Panc1 (cell line): ENCODE results near the gene MCM8. TPM values are rescaled to one million over a fixed set of nuclear protein-coding genes. Genes with fewer than 3 reads are reported as not detected.

ENCODE experiments used
- ATAC-seq: fragments of 200-7000 bp; cut with Tn5 transposase; 2 replicates; pipeline ENCODE4 v1.9.1; 2020; ENCODE audit warnings: mild to moderate bottlenecking, moderate library complexity
- BruUV-seq: library from RNA; stranded (reverse); fragments of 400-500 nt; replicated peaks from 2 replicates; lab custom pipeline; 2021; lab: Mats Ljungman, UMichigan
- CTCF ChIA-PET: fragments of 300-600 bp; sonication (Branson Sonifier 250); formaldehyde crosslinking; loops from one replicate; lab custom pipeline; 2022; ENCODE audit warnings: antibody characterized with exemption; lab: Charles Lee
- POLR2A ChIA-PET: fragments of 300-600 bp; sonication (Branson Sonifier 250); formaldehyde crosslinking; loops from one replicate; lab custom pipeline; 2022; ENCODE audit warnings: antibody characterized with exemption; lab: Charles Lee
- DNase-seq: peaks from one replicate; pipeline ENCODE4 v3.0.0-alpha.2; 2010; ENCODE audit warnings: low read depth, low spot score
- H3K27ac ChIP-seq: 2 replicates; pipeline ENCODE4 v1.5.1; 2011; ENCODE audit warnings: mild to moderate bottlenecking, low read length, inconsistent platforms
- H3K27me3 ChIP-seq: fragments of 200-500 bp; sonication (Bioruptor generic); 2 replicates; pipeline ENCODE4 v1.6.0; 2014; ENCODE audit warnings: low read length, inconsistent platforms; ENCODE audit not compliant: control insufficient read depth, insufficient read depth
- H3K36me3 ChIP-seq: fragments of 200-500 bp; sonication (Bioruptor generic); 2 replicates; pipeline ENCODE4 v1.5.1; 2014; ENCODE audit warnings: inconsistent platforms, mild to moderate bottlenecking, low read length, moderate library complexity; ENCODE audit not compliant: control insufficient read depth, insufficient read depth
- H3K4me1 ChIP-seq: 2 replicates; pipeline ENCODE4 v1.5.1; 2011; ENCODE audit warnings: inconsistent platforms, mild to moderate bottlenecking, low read length, moderate library complexity; ENCODE audit not compliant: control insufficient read depth, insufficient read depth
- H3K4me3 ChIP-seq, 2 experiments: 2 replicates each; pipeline ENCODE4 v1.5.1; 2011 to 2012; ENCODE audit warnings: low read depth in 2 of 2, low read length in 2 of 2, mild to moderate bottlenecking in 2 of 2, inconsistent platforms in 1 of 2, moderate library complexity in 1 of 2
- H3K9me3 ChIP-seq: fragments of 200-500 bp; sonication (Bioruptor generic); 2 replicates; pipeline ENCODE4 v1.5.1; 2014; ENCODE audit warnings: low read depth, mild to moderate bottlenecking, inconsistent platforms, low read length, moderate library complexity; ENCODE audit not compliant: control insufficient read depth, insufficient read depth
- POLR2AphosphoS5 ChIP-seq: IDR thresholded peaks from 2 replicates; pipeline ENCODE4 v1.6.1; 2012; ENCODE audit warnings: mild to moderate bottlenecking, low read depth, low read length, moderate library complexity
- SIN3A ChIP-seq: IDR thresholded peaks from 2 replicates; pipeline ENCODE4 v1.6.1; 2012; ENCODE audit warnings: low read depth, mild to moderate bottlenecking, low read length, moderate library complexity, borderline replicate concordance; ENCODE audit not compliant: insufficient read depth
- TCF7L2 ChIP-seq: IDR thresholded peaks from 2 replicates; pipeline ENCODE4 v1.6.1; 2011; ENCODE audit warnings: mild to moderate bottlenecking, low read depth, low read length, inconsistent platforms
- in situ Hi-C: cut with HindIII; loops from 2 replicates; pipeline ENCODE4 v1.10.0; 2016; ENCODE audit warnings: low sequenced_read_pairs, low pct_unique_long_range_greater_than_20kb
- intact Hi-C: fragments of 100-400 bp; cut with micrococcal nuclease; formaldehyde crosslinking; loops from one replicate; pipeline ENCODE4 v1.10.0; 2022; ENCODE audit not compliant: unreplicated experiment
- total RNA-seq: library from RNA; stranded (reverse); gene quantifications from one replicate; pipeline ENCODE4 v1.2.1, GENCODE V29; 2021; ENCODE audit not compliant: unreplicated experiment
- TF ChIP-seq, protein P1 (sequence below), 2 experiments: IDR thresholded peaks; 2 replicates each; pipeline ENCODE4 v1.6.1; 2011 to 2012; ENCODE audit warnings: low read depth in 2 of 2, control low read depth in 1 of 2, low read length in 1 of 2, mild to moderate bottlenecking in 1 of 2, moderate library complexity in 1 of 2; ENCODE audit not compliant: insufficient read depth in 1 of 2
- TF ChIP-seq, protein P2 (sequence below): fragments of 450-650 bp; IDR thresholded peaks from 2 replicates; pipeline ENCODE4 v1.5.1; 2017; ENCODE audit warnings: mild to moderate bottlenecking

MCM8 gene
- total RNA-seq, 1 experiment from 2014 or later, result 28.3 TPM

DNA sequence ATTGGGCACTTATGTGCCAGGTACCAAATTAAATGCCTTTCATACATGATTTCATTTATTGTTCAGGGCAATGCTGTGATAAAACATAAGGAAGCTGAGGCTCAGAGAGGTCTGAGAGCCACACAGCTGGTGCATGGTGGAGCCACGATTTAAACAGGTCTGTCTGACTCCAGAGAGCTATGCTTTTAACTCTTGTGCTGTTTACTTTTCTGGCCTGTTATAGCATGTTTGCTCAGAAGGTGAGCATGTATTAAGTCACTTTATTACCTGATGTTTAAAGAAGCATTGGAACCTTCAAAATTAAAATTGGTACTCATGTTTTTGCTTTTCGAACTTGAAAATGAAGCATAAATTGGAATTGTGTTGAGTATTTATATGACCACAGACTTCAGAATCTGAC is 26.8 kb downstream of the MCM8 start:
- intact Hi-C loops, result no loop called here
- ATAC-seq, result no peak
- CTCF ChIA-PET, result no interaction called here
- POLR2A ChIA-PET, result no interaction called here
- Histone ChIP-seq H3K9me3 (no peaks in the 10 kb centered on the region), H3K36me3 (peaks cover 11% of the 10 kb centered on the region), H3K4me3 (no peak overlapping the region), H3K27me3 (no peaks in the 10 kb centered on the region), H3K27ac (no peak overlapping the region), H3K4me1 (no peaks in the 10 kb centered on the region)
- BruUV-seq, result no TSS peak
- in situ Hi-C loops, result no loop called here
- DNase-seq, result no peak
- TF ChIP-seq, protein P1, sequence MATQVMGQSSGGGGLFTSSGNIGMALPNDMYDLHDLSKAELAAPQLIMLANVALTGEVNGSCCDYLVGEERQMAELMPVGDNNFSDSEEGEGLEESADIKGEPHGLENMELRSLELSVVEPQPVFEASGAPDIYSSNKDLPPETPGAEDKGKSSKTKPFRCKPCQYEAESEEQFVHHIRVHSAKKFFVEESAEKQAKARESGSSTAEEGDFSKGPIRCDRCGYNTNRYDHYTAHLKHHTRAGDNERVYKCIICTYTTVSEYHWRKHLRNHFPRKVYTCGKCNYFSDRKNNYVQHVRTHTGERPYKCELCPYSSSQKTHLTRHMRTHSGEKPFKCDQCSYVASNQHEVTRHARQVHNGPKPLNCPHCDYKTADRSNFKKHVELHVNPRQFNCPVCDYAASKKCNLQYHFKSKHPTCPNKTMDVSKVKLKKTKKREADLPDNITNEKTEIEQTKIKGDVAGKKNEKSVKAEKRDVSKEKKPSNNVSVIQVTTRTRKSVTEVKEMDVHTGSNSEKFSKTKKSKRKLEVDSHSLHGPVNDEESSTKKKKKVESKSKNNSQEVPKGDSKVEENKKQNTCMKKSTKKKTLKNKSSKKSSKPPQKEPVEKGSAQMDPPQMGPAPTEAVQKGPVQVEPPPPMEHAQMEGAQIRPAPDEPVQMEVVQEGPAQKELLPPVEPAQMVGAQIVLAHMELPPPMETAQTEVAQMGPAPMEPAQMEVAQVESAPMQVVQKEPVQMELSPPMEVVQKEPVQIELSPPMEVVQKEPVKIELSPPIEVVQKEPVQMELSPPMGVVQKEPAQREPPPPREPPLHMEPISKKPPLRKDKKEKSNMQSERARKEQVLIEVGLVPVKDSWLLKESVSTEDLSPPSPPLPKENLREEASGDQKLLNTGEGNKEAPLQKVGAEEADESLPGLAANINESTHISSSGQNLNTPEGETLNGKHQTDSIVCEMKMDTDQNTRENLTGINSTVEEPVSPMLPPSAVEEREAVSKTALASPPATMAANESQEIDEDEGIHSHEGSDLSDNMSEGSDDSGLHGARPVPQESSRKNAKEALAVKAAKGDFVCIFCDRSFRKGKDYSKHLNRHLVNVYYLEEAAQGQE (IDR thresholded peaks at IDR 0.05; ENCODE audit: insufficient read depth in 1 of 2, low read depth in 2 of 2, low read length in 1 of 2), result no peak
- TF ChIP-seq, protein P2, sequence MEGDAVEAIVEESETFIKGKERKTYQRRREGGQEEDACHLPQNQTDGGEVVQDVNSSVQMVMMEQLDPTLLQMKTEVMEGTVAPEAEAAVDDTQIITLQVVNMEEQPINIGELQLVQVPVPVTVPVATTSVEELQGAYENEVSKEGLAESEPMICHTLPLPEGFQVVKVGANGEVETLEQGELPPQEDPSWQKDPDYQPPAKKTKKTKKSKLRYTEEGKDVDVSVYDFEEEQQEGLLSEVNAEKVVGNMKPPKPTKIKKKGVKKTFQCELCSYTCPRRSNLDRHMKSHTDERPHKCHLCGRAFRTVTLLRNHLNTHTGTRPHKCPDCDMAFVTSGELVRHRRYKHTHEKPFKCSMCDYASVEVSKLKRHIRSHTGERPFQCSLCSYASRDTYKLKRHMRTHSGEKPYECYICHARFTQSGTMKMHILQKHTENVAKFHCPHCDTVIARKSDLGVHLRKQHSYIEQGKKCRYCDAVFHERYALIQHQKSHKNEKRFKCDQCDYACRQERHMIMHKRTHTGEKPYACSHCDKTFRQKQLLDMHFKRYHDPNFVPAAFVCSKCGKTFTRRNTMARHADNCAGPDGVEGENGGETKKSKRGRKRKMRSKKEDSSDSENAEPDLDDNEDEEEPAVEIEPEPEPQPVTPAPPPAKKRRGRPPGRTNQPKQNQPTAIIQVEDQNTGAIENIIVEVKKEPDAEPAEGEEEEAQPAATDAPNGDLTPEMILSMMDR, result no peak
- TF ChIP-seq TCF7L2, result no peak
- no peak for TF ChIP-seq SIN3A
- no peak for TF ChIP-seq POLR2AphosphoS5

DNA sequence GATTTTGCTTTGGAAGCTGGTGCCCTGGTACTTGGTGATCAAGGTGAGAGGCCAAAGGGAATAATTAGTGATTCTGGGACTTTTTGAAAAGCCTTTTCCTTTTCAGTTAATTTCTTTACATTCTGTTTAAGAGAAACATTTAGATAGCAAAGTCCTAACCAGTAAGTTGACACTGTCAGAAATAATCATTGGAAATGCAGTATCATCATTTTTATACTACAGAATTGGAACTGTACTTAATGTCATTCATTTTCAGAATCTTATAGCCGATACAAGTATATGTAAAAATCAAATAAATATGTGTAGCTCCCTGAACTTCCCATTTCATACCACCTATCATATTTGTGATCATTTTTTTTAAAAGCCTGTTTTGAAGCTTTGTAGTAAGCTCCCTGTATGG is 27.5 kb downstream of the MCM8 start:
- ATAC-seq (no peak), DNase-seq (no peak)
- Histone ChIP-seq H3K27me3 (no peaks in the 10 kb centered on the region), H3K27ac (no peak overlapping the region), H3K4me3 (no peak overlapping the region), H3K4me1 (no peaks in the 10 kb centered on the region), H3K9me3 (no peaks in the 10 kb centered on the region), H3K36me3 (peaks cover 18% of the 10 kb centered on the region)
- intact Hi-C loops (no loop called here), in situ Hi-C loops (no loop called here)
- TF ChIP-seq, protein P1 (IDR thresholded peaks at IDR 0.05; ENCODE audit: insufficient read depth in 1 of 2, low read depth in 2 of 2, low read length in 1 of 2), result no peak
- no peak for TF ChIP-seq POLR2AphosphoS5
- TF ChIP-seq SIN3A, result no peak
- TF ChIP-seq, protein P2, result no peak
- no peak for TF ChIP-seq TCF7L2
- ChIA-PET POLR2A (no interaction called here), CTCF (no interaction called here)
- no TSS peak for BruUV-seq
